ENCODE data around the gene POFUT1.
"Not testable (repeated sequence)": the region's sequence is repeated elsewhere in the genome, so short reads cannot be mapped to it uniquely, and the experiment has no call there.

POFUT1 gene

DNA sequence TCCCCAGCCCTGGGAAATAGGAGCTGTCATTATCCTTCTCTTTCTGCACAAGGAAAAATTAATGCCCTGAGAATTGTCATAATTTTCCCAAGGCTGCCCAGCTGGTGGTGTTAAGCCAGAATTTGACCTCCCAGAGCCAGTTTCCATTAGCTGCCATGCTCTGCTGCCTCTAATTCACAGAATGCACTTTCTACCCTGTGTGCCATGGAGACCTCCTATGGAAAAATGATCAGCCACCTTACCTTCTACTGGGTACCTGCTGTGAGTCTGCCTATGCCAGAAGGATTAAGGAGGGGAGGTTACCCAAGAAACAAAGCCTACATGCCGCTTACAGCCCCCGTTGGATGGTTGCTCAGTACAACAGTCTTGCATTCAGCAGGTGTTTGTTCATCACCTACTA is 29.1 kb downstream of the POFUT1 start:
- no peak for DNase-seq

DNA sequence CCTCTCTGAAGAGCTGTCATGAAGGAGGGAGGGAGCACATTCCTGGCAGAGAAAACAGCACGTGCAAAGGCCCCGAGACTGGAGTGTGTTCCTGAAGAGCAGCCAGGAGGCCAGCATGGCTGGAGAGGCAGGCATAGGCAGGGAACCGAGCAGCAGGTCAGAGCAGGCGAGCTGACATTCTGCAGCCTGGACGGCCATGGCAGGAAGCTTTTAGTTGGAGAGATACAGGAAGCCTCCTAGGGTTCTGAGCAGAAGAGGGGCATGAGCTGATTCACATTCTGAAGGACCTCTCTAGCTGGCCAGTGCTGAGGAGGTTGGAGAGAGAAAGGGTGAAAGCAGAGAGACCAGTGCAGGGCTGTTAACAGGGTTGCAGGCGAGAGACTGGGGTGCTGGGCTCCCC is 29.7 kb downstream of the POFUT1 start:
- no peak for DNase-seq

DNA sequence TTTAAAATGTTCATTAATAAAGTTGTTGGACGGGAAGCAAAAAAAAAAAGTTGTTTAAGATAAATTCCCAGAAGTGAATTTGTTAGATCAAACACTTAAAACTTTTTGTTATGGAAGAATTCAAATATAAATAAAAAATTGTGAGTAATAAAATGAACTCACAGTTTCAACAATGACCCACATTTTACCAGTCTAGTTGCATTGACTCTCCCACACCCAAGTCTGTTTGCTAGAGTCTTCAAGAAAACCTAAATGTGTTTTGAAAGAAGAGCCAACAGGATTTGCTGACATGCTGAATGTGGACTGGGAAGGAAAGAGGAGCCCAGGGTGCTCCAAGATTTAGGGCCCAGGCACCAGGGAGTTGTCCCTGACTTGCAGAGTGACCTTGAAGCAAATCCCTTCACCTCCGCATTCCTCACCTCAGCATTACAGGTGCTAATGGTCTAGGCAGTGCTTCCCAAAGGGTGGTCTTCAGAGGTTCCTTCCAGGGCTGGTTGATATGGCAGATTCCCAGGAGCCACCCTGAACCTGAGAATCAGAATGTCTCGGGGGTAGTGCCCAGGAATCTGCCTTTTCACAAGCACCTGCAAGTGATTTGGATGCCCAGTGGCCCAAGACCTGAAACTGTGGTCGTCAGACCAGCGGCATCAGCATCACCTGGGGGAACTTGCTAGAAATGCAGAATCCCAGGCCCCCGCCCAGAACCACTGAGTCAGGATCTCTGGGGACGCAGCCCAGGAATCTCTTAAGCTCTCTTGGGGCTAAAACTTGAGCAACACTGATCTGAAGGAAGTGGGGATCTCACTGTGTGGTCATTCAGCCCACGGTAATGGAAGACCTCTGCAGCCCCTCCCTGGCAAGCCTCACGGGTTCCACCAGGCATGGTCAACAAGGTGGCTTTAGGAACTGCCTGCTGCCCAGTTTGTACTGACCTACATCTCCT is 31.1 kb downstream of the POFUT1 start:
- no peak for DNase-seq

DNA sequence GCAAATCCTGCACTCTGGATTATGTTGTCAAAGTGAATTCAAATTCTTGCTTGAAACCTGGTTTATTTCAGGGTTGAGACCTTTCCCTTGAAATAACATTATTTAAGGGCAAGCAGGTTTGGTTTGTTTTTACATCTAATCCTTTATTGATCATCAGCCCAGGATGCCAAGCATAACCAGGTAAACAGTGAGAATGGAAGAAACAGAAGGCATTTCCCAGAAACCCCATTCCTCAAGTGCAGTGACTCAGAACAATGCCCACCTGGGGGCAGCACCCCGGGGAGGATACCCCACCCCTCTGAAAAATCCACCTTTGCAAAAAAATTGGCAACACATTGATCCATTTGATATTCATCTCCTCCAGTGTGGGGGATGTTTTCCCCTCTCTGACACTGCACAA is 32.5 kb downstream of the POFUT1 start:
- DNase-seq, result no peak

DNA sequence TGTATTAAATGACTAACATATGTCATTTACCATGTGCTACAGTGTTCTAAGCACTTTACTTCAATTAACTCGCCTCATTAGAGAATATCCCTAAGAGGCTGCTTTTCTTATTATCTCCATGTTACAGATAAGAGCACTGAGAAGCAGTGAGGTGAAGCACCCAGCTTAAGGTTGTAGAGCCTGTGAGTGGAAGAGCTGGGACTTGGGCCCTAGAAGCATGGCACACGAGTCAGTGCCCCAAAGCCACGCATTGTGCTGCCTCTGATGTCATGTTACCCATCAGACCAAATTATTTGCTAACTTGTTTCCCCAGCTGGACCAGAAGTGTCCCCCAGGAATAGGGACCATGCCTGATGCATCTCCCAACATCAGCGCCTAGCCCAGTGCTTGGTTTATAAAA is 34.1 kb downstream of the POFUT1 start:
- no peak for DNase-seq

DNA sequence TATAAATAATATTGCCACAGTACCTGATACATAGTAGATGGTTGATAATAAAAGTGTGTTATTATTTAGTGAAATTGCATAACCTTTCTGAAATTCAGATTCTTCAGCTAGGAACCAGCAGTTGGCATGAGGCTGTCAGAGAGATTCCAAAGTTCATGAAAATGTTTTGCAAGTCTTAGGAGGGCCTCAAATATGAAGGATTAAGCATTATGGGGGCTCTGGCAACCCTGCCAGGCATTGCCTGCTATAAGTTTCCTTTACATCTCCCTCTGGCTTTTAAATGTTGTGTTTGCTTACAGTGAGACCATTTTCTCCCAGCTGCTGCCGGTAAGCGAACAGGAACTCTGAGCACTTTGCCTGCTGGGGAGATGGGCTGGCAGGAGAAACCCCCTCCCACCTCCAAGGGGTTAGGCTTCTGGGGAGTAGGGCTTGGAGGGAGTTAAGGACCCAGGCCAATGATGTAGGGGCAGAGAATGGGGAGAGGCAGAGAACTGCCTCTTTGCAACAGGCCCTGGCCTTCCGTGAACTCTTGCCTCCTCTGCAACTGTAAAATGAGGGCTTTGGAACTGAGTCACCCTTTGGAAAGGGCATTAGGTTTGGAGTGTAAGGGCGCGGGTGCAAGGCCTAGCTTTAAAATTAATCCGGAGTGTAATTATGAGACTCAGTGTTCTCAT is 36.6 kb downstream of the POFUT1 start:
- no peak for DNase-seq

DNA sequence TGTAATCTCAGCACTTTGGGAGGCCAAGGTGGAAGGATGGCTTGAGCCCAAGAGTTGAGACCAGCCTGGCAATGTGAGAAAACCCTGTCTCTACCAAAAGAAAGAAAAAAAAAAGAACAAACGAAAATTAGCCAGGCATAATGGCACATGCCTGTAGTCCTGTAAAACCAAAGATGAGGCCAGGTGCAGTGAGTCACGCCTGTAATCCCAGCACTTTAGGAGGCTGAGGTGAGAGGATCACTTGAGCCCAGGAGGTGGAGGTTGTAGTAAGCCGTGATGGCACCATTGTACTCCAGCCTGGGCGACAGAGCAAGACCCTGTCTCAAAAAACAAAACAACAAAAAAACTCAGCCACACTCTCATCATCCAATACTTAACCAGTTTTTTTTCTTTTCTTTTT is 37.3 kb downstream of the POFUT1 start:
- no peak for DNase-seq

DNA sequence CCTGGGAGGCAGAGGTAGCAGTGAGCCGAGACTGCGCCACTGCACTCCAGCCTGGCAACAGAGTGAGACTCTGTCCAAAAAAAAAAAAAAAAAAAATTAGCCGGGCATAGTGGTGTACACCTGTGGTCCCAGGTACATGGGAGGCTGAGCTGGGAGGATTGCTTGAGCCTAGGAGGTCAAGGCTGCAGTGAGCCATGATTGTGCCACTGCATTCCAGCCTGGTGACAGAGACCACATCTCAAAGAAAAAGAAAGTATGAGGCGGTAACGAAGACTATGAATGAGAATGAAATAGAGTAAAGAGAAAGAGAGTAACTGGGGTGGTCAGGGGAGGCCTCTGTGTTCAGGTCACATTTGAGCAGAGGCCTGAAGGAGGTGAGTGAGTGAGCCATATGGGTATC is 38.5 kb downstream of the POFUT1 start:
- DNase-seq, result not testable (repeated sequence)

DNA sequence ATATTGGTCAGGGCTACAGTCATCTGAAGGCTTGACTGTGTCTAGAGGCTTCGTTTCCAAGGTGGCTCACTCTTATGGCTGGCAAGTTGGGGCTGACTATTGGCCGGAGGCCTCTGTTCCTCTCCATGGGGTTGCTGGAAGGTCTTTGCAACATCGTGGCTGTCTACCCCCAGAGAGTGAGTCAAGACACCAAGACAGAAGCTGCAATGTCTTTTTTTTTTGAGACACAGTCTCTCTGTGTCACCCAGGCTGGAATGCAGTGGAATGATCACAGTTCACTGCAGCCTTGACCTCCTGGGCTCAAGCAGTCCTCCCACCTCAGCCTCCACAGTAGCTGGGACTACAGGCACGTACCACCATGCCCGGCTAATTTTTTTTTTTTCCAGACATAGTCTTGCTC is 40.4 kb downstream of the POFUT1 start:
- DNase-seq, result no peak

DNA sequence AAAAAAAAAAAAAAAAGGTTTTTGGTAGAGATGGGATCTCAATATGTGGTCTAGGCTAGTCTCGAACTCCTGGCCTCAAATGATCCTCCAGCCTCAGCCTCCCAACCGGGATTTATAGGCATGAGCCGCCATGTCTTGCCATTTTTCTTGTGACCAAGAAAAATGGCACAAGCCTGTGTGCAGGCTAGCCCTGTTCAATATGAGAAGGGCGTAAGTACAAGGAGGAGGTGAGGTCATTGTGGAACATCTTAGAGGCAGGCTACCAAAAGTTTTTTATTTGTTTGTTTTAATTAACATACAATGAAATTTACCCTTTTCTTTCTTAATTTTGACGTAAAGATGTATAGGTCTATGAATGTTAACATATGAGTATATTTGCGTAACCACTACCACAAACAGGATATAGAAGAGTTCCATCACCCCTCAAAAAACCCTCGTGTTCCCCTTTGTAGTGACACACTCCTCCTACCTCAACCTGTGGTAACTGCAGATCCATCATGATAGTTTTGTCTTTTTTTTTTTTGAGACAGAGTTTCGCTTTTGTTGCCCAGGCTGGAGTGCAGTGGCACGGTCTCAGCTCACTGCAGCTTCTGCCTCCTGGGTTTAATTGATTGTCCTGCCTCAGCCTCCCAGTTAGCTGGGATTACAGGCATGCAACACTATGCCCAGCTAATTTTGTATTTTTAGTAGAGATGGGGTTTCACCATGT is 41.5 kb downstream of the POFUT1 start:
- peak; percentile 56 to 63 for DNase-seq

DNA sequence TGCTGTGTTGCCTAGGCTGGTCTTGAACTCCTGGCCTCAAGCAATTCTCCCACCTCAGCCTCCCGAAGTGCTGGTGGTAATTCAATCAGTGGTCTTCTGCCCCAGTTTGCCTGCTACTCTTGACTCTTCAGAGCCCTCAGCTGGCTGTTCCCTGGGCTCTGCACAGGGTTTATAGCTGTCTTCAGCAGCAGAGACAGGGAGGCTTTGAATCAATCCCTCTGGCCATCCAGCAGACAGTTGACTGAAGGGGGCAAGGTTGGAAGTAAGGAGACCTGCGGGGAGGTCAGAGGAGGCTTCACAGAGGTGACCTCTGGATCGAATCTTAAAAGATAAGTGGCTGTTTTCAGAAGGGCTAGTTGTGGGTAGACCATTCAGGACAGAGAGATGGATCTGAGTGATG is 43.8 kb downstream of the POFUT1 start:
- no peak for DNase-seq

DNA sequence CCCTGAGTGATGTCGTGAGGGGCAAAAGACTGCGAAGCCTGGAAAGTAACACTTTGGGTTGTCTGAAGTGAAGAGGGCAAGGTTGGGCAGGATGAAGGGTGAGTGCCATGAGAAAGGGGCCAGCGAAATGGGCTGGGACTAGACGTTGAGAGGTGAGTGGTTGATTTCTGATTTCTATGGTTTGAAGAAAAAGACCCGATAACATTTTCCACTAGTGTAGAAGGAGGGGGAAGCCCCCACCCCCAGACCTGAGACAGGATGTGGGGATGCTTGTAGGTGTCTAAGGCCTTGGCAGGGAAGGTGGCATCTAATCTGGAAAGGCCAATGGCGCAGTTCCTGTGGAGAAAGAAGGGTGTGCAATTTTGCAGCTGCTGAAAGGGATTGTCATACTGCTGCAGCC is 44.5 kb downstream of the POFUT1 start:
- no peak for DNase-seq

DNA sequence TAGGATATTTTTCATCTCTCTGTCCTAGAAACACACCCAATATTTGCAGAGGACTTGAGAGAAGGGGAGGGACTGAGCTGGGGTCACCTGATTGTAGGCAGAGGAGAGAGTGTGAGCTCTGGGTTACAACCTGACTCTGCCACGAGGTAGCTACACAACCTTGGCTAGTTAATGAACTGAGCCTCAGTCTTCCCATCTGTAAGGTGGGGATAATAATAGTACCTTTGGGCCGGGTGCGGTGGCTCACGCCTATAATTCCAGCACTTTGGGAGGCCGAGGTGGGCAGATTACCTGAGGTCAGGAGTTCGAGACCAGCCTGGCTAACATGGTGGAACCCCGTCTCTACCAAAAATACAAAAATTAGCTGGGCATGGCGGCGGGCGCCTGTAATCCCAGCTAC is 53.3 kb downstream of the POFUT1 start:
- not testable (repeated sequence) for DNase-seq

DNA sequence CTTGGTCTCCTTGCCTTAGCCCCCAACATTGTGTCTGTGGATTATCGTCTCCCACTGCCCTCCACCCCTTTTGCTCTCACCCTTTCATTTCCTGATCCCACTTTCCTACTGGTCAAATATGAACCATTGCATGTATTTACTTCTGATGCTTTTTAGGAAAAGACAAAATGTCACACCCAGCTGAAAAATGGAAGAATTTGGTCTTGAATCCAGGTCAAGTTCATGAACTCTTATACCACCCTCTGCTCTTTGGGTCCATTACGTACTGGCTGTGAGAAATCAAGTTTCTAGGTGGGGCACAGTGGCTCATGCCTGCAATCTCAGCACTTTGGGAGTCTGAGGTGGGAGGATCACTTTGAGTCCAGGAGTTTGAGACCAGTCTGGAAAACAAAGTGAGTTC is 54.0 kb downstream of the POFUT1 start:
- DNase-seq, result no peak

DNA sequence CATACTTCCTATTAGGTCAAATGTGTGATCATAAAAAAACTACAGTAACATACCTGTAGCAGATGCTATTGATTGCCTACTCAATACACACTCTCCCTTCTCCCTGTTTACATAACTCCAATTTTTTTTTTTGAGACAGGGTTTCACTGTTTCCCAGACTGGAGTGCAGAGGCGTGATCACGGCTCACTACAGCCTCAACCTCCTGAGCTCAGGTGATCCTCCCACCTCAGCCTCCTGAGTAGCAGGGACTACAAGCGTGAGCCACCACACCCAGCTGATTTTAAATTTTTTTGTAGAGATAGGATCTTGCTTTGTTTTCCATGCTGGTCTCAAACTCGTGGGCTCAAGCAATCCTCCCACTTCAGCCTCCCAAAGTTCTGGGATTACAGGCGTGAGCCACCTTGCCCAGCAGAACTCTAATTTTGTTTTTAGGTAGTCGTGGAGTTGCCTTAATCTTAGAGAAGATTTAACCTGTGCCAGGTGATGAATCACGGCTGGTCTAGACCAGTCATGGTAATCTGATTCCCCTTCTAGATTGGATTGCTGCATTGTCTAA is 55.8 kb downstream of the POFUT1 start:
- no peak for DNase-seq

DNA sequence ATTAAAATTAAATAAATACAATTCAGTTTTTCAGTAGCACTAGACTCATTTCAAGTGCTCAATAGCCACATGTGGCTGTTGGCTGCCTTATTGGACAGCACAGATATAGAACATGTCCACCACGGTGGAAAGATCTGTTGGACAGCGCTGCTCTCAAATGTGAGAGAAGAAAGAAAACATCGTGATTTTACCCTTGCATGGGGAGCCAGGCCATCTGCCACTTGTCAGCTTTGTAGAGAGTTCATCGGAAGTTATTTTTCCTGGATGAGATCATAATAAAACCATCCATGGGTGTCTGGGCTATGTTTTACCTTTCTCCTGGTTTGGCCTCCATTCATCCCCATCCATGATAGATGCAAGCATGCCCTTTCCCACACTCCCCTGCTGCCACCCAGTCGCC is 63.9 kb downstream of the POFUT1 start:
- DNase-seq, result no peak

DNA sequence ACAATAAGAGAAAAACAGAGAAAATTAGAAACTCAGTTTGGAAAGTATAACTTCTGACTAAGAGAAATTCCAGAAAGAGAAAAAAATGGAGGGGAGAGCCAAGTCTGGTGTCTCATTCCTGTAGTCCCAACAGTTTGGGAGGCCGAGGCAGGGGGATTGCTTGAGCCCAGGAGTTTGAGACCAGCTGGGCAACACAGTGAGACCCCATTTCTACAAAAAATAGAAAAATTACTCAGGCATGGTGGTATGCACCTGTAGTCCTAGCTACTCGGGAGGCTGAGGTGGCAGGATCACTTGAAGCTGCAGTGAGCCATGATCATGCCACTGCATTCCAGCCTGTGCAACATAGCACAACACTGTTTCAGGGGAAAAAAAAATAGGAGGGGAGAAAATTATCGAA is 66.7 kb downstream of the POFUT1 start:
- no peak for DNase-seq

DNA sequence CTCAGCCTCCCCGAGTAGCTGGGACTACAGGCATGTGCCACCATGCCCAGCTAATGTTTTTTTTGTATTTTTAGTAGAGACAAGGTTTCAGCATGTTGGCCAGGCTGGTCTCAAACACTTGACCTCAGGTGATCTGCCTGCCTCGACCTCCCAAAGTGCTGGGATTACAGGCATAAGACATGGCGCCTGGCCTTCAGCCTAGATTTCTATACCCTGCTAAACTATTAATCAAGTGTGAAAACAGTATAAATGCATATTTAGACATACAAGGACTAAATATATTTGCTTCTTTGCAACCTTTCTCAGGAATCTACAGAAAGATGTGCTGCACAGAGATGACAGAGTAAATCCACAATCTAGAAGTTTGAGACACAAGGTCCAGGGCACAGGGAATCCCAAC is 67.5 kb downstream of the POFUT1 start:
- not testable (repeated sequence) for DNase-seq

DNA sequence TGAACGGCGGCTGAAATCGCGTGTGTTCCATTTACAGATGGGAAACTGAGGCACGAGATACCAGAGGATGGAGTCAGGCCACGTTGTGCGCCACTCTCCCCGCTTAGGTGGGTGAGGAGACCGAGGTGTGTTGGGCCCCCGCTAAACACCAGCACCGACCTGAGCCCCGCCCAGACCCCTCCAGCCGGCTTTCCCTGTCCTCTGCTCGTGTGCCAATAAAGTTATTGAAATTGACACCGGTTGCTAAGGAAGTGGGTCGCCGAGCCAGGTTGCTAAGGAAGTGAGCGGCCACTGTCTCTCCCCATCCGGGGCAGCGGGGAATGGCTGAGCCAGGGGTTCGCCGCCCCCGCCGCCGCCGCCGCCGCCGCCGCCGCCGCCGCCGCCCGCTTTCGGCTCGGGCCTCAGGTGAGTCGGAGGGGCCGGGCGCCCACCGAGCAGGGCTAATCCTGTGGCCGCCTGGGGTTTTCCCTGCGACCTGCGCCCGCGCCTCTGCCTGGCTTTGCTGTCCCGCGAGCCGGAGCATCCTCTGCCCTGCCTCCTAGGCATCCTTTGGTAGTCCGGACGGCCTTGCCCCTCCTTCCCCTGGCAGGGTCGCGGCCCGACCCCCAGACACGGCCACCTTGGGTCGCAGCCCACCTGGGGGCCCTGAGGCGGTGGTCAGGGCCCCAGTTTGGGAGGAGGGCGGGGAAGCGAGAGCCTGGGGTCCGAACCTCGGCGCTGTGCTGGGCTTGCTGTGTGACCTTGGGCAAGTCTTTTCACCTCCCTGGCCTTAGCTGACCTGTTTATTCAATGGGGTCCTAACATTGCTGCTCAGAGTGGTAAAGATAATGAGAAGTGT is 69.9 kb downstream of the POFUT1 start, which contains the start of gene KIF3B:
KIF3B (plus strand) TSS at position 291 of the 838 bp plus-strand sequence. CDS start 32,127 bp downstream, outside the sequence.
- peak; percentile 66 for DNase-seq

DNA sequence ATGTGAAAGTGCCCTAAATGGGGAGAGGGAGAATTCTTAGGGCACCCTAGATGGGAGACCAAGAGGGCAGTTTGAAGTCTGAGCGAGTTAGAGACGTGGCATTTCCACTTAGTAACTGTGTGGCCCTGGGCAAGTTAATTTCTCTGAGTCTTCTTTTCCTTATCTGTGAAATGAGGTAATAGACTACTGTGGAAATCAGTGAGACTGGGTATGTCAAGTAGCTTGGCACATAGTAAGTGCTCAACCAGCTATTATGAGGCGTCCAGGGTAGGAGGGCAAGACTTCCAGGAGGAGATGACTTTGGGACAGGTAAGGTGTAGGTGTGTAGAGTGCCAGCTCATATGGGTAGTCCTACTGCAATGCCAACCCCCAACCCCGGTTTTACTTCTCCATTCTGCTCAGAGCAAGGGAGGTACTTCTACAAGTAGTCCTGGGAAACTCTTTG is 70.5 kb downstream of the POFUT1 start:
- DNase-seq, result peak; percentile 42 to 49

DNA sequence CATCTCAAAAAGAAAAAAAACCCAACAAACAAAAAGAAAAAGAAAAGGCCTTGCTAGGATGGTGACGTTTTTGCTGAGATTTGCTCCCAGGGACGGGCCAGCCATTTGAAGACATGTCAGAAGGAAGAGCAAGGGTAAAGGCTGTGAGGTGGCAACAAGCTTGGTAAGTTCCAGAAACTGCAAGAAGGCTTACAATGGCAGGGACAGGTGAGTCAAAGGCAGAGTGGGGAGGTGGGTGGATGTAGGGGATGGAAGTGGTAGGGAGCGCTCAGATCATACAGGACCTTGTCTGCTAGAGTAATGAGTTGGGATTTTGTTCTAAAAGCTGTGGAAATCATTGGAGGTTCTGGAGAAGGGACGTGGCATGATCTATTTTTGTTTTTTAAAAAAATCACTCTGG is 74.0 kb downstream of the POFUT1 start:
- no peak for DNase-seq

DNA sequence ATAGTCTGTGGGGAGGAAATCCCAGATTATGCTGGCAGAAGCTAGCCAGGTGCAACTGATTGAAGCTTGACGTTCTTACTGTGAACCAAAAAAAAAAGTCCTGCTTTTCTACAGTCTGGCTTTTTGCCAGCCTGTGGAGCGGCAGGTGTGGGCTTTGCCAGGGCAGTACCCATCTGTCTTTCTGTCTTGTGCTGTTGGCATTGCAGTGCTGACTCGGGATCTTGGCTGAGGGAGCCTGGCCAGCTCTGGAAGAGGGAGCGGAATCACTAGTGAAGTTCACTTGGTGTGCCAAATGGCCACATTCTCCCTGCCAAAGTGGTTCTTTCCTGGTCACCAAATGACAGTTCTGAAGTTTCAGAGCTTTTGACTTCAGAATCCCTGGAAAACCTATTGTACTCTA is 74.8 kb downstream of the POFUT1 start:
- DNase-seq, result no peak
